ENCODE data around the gene GPSM1. TPM values are rescaled to one million over a fixed set of nuclear protein-coding genes. Genes with fewer than 3 reads are reported as not detected.

Gene GPSM1
- total and polyA plus RNA-seq, 8 donors = 3.5 to 17.4 (median 12.1) TPM

- Histone ChIP-seq H3K4me1 (peaks cover 15 to 30% (median 23%) of the 10 kb centered on the region in 4 donors), H3K4me3 (no peak overlapping the region), H3K9me3 (no peaks in the 10 kb centered on the region), H3K27me3 (no peaks in the 10 kb centered on the region), H3K27ac (no peak overlapping the region), H3K36me3 (peaks cover 0 to 51% (median 36%) of the 10 kb centered on the region in 4 donors)
- DNase-seq = no peak
- TF ChIP-seq, protein P1, sequence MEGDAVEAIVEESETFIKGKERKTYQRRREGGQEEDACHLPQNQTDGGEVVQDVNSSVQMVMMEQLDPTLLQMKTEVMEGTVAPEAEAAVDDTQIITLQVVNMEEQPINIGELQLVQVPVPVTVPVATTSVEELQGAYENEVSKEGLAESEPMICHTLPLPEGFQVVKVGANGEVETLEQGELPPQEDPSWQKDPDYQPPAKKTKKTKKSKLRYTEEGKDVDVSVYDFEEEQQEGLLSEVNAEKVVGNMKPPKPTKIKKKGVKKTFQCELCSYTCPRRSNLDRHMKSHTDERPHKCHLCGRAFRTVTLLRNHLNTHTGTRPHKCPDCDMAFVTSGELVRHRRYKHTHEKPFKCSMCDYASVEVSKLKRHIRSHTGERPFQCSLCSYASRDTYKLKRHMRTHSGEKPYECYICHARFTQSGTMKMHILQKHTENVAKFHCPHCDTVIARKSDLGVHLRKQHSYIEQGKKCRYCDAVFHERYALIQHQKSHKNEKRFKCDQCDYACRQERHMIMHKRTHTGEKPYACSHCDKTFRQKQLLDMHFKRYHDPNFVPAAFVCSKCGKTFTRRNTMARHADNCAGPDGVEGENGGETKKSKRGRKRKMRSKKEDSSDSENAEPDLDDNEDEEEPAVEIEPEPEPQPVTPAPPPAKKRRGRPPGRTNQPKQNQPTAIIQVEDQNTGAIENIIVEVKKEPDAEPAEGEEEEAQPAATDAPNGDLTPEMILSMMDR (IDR thresholded peaks at IDR 0.05) = no peak
- TF ChIP-seq POLR2A (IDR thresholded peaks at IDR 0.05) (no peak), EP300 (IDR thresholded peaks at IDR 0.05) (no peak), POLR2AphosphoS5 (IDR thresholded peaks at IDR 0.05) (no peak)
- WGBS, 5 donors = 82 to 88% (median 85%) methylated on average over 32 to 43 of the region's 43 CpGs
- intact Hi-C loops (cut with DNase I; ENCODE audit: low total_unique reads) = loop anchor here (10.0 kb wide), 1 partner anchor 67 kb away; the partner anchor contains the start of gene SNAPC4
Observed at GRCh38 chr9:136337416-136338395, 10.4 kb downstream of the GPSM1 start.

GRCh38 chr9:136338511-136338910, 11.2 kb downstream of the GPSM1 start:
- Histone ChIP-seq H3K4me1 (peaks cover 22 to 38% (median 31%) of the 10 kb centered on the region in 4 donors), H3K9me3 (no peaks in the 10 kb centered on the region), H3K27me3 (no peaks in the 10 kb centered on the region), H3K4me3 (no peak overlapping the region), H3K36me3 (peaks cover 0 to 51% (median 36%) of the 10 kb centered on the region in 4 donors), H3K27ac (no peak overlapping the region)
- WGBS, 5 donors = 80 to 95% (median 93%) methylated on average over 7 to 25 of the region's 25 CpGs
- TF ChIP-seq, protein P1 (IDR thresholded peaks at IDR 0.05) = no peak
- TF ChIP-seq EP300 (IDR thresholded peaks at IDR 0.05) (no peak), POLR2AphosphoS5 (IDR thresholded peaks at IDR 0.05) (no peak), POLR2A (IDR thresholded peaks at IDR 0.05) (no peak)
- no peak for DNase-seq
- intact Hi-C loops (cut with DNase I; ENCODE audit: low total_unique reads) = loop anchor here (10.0 kb wide), 1 partner anchor 66 kb away; the partner anchor contains the start of gene SNAPC4

DNA sequence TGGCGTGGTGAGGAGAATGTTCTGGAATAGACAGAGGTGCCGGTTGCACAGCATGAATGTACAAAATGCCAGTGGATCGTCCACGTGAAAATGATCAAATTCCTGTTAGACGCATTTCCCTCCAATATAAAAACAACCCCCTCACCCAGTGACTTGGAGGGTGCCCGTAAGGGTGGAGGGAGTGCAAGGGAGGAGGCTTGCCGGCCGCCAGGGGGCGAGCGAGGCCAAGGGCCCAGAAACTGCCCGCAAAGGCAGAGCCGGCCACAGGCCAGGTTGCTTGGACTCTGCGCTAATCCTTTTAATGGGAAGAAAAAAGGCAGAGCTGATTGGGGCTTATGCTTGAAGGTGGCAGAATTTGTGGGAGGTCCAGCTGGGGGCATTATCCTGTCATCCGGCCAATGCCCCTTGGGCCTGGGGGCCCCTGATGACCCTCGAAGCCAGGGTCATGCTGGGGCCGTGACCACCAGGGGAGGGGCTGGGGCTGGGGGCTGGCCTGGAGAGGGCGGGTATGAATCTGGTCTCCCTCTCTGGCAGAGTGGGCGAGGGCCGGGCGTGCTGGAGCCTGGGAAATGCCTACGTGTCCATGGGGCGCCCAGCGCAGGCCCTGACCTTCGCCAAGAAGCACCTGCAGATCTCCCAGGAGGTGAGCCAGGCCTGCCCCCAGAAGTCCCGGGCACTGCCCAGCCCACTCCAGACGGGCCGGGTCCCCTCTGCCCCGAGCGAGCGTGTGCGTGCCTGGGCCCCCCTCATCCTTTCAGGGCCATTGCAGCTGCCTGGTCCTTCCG, 12.0 kb downstream of the GPSM1 start:
- Histone ChIP-seq H3K36me3 (peaks cover 0 to 51% (median 36%) of the 10 kb centered on the region in 4 donors), H3K9me3 (no peaks in the 10 kb centered on the region), H3K27ac (no peak overlapping the region), H3K4me1 (peaks cover 22 to 38% (median 32%) of the 10 kb centered on the region in 4 donors), H3K4me3 (no peak overlapping the region), H3K27me3 (no peaks in the 10 kb centered on the region)
- 62 to 68% (median 67%) methylated on average over 23 to 32 of the region's 32 CpGs for WGBS, 5 donors
- peak; percentile 85 to 90 for DNase-seq
- intact Hi-C loops (cut with DNase I; ENCODE audit: low total_unique reads) = loop anchor here (10.0 kb wide), 1 partner anchor 65 kb away; the partner anchor contains the start of gene SNAPC4
- TF ChIP-seq EP300 (IDR thresholded peaks at IDR 0.05) (no peak), POLR2A (IDR thresholded peaks at IDR 0.05) (no peak), POLR2AphosphoS5 (IDR thresholded peaks at IDR 0.05) (peak in 1 of 3 donors; percentile 58)
- TF ChIP-seq, protein P1 (IDR thresholded peaks at IDR 0.05) = peak in 6 of 7 experiments; percentile 19 to 92 (median 88)

GRCh38 chr9:136339958-136340310, 12.6 kb downstream of the GPSM1 start:
- no peak overlapping the region for H3K27ac ChIP-seq
- H3K9me3 ChIP-seq = no peaks in the 10 kb centered on the region
- H3K36me3 ChIP-seq = peaks cover 0 to 51% (median 33%) of the 10 kb centered on the region in 4 donors
- H3K4me1 ChIP-seq = peaks cover 22 to 42% (median 35%) of the 10 kb centered on the region in 4 donors
- no peak for DNase-seq
- no peak for TF ChIP-seq POLR2AphosphoS5 (IDR thresholded peaks at IDR 0.05)
- TF ChIP-seq EP300 (IDR thresholded peaks at IDR 0.05) = no peak
- no peak for TF ChIP-seq POLR2A (IDR thresholded peaks at IDR 0.05)
- TF ChIP-seq, protein P1 (IDR thresholded peaks at IDR 0.05) = no peak
- no peak overlapping the region for H3K4me3 ChIP-seq
- intact Hi-C loops (cut with DNase I; ENCODE audit: low total_unique reads) = loop anchor here (10.0 kb wide), 1 partner anchor 65 kb away; the partner anchor contains the start of gene SNAPC4
- 82 to 94% (median 92%) methylated on average over 7 to 12 of the region's 12 CpGs for WGBS, 5 donors
- H3K27me3 ChIP-seq = no peaks in the 10 kb centered on the region
